DND-41 (cell line): ENCODE measurements around the gene NXPH1.

Experiments used
- EZH2 ChIP-seq: IDR thresholded peaks from 3 replicates; pipeline ENCODE4 v1.6.1; 2012; ENCODE audit warnings: borderline replicate concordance, low read depth, mild to moderate bottlenecking, moderate library complexity, low read length, inconsistent platforms; ENCODE audit not compliant: severe bottlenecking
- TF ChIP-seq, protein P1 (sequence below): IDR thresholded peaks from 2 replicates; pipeline ENCODE4 v1.5.1; 2012; ENCODE audit warnings: borderline replicate concordance, low read length, moderate library complexity, mild to moderate bottlenecking; ENCODE audit not compliant: poor library complexity, severe bottlenecking; ENCODE audit errors: extremely low read depth

DNA sequence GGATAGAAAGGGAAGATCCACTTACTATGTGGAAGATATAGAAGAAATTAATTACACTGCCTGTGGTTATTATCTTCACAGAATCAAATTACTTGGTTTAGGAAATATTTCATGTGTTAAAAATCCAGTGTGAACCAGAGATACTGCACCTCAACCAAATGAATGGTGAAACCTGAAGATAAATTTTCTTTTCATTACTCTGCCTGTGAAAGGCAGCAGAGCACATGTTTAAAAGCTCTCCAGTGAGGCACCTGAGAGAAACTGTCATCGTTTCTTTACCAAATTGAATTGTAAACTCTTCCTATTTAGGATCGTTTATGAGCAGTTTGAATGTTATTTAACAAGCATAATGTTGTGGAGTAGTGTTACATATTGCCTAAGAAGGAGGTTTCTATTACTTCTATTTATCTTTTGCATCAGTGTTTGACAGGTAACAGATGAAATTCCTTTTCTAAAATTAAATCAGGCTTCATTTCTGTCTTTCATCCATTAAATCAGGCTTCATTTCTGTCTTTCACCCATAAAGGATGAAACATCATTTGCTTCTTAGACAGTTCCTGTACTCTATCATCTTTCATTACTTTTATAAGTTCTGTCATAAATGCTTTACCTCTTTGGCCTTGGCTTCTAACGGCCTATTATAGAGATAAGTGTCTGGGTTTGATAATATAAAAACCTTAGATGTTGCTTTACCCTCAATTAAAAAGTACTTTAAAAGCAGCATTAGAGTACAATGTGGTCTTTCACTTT lies 266.6 kb downstream of the NXPH1 start:
- TF ChIP-seq, protein P1, sequence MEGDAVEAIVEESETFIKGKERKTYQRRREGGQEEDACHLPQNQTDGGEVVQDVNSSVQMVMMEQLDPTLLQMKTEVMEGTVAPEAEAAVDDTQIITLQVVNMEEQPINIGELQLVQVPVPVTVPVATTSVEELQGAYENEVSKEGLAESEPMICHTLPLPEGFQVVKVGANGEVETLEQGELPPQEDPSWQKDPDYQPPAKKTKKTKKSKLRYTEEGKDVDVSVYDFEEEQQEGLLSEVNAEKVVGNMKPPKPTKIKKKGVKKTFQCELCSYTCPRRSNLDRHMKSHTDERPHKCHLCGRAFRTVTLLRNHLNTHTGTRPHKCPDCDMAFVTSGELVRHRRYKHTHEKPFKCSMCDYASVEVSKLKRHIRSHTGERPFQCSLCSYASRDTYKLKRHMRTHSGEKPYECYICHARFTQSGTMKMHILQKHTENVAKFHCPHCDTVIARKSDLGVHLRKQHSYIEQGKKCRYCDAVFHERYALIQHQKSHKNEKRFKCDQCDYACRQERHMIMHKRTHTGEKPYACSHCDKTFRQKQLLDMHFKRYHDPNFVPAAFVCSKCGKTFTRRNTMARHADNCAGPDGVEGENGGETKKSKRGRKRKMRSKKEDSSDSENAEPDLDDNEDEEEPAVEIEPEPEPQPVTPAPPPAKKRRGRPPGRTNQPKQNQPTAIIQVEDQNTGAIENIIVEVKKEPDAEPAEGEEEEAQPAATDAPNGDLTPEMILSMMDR: no peak
- no peak for TF ChIP-seq EZH2
